GM21529 (cell line): ENCODE measurements around the gene HLCS.

Source experiments
- ATAC-seq: cut with Tn5 transposase; IDR thresholded peaks from one replicate; pipeline ENCODE4 v1.9.1; 2021; ENCODE audit not compliant: unreplicated experiment

The HLCS gene

GRCh38 chr21:36785615-36786014 lies 180.9 kb downstream of the HLCS start:
- no peak for ATAC-seq

- no peak for ATAC-seq
Measured at GRCh38 chr21:36784947-36785346, 181.5 kb downstream of the HLCS start.

- no peak for ATAC-seq
Measured at GRCh38 chr21:36783612-36784374, 182.7 kb downstream of the HLCS start.

GRCh38 chr21:36780861-36781260 lies 185.6 kb downstream of the HLCS start:
- ATAC-seq, result no peak

- ATAC-seq, result no peak
Measured at GRCh38 chr21:36776981-36777617, 189.4 kb downstream of the HLCS start.

GRCh38 chr21:36773995-36774394 lies 192.5 kb downstream of the HLCS start:
- ATAC-seq, result no peak

GRCh38 chr21:36773117-36773516 lies 193.4 kb downstream of the HLCS start:
- ATAC-seq, result no peak

- ATAC-seq, result no peak
Measured at GRCh38 chr21:36769051-36769839, 197.2 kb downstream of the HLCS start.

GRCh38 chr21:36768496-36768895 lies 198.0 kb downstream of the HLCS start:
- no peak for ATAC-seq

GRCh38 chr21:36767096-36767495 lies 199.4 kb downstream of the HLCS start:
- ATAC-seq, result no peak

- no peak for ATAC-seq
Measured at GRCh38 chr21:36766511-36766910, 200.0 kb downstream of the HLCS start.

GRCh38 chr21:36765229-36765628 lies 201.2 kb downstream of the HLCS start:
- no peak for ATAC-seq

GRCh38 chr21:36763305-36763704 lies 203.2 kb downstream of the HLCS start:
- no peak for ATAC-seq

GRCh38 chr21:36762642-36763041 lies 203.8 kb downstream of the HLCS start:
- no peak for ATAC-seq

- ATAC-seq, result no peak
Measured at GRCh38 chr21:36761685-36762084, 204.8 kb downstream of the HLCS start.

- no peak for ATAC-seq
Measured at GRCh38 chr21:36759348-36760083, 207.0 kb downstream of the HLCS start.

- ATAC-seq, result no peak
Measured at GRCh38 chr21:36757196-36757595, 209.3 kb downstream of the HLCS start.

GRCh38 chr21:36756527-36756926 lies 209.9 kb downstream of the HLCS start:
- no peak for ATAC-seq

GRCh38 chr21:36754241-36754898 lies 212.1 kb downstream of the HLCS start:
- ATAC-seq, result no peak

- no peak for ATAC-seq
Measured at GRCh38 chr21:36753556-36753955, 212.9 kb downstream of the HLCS start.

- no peak for ATAC-seq
Measured at GRCh38 chr21:36751383-36751782, 215.1 kb downstream of the HLCS start.
